Loucy (cell line): ENCODE results near the gene BRMS1.

Source experiments
- CTCF ChIP-seq: fragments of 200-600 bp; sonication (generic); conservative IDR thresholded peaks from 2 replicates; pipeline ENCODE4 v1.5.1; 2014; ENCODE audit warnings: mild to moderate bottlenecking, antibody characterized with exemption, low read length
- EZH2phosphoT487 ChIP-seq: fragments of 200-600 bp; IDR thresholded peaks from 2 replicates; pipeline ENCODE4 v1.6.1; 2018; ENCODE audit warnings: antibody characterized with exemption, mild to moderate bottlenecking, moderate library complexity, borderline replicate concordance

GRCh38 chr11:66329165-66329673 lies 15.7 kb downstream of the BRMS1 start:
- TF ChIP-seq CTCF (no peak), EZH2phosphoT487 (no peak)
